Adrenal gland (tissue), 5 donors: ENCODE measurements around the gene NRDC.

Experiments
- POLR2A ChIP-seq, 2 donors: fragments of 450-650 bp; IDR thresholded peaks; one replicate each; pipeline ENCODE4 v1.6.1; 2017; ENCODE audit warnings: antibody characterized with exemption in 2 of 2, mild to moderate bottlenecking in 2 of 2, moderate library complexity in 1 of 2
- TF ChIP-seq, protein P1 (sequence below), 6 experiments: fragments of 450-650 bp in 4 of 6; fragments of 200-600 bp in 2 of 6; sonication (generic) in 1 of 6; IDR thresholded peaks; 1 replicate in 5 of 6; 2 replicates in 1 of 6; pipeline versions ENCODE4 v1.5.1 to v1.8.0; 2016 to 2021; ENCODE audit warnings: antibody characterized with exemption in 6 of 6, mild to moderate bottlenecking in 2 of 6, moderate library complexity in 1 of 6
- donor health status: DM: no; HTN: no; CAD: no.

DNA sequence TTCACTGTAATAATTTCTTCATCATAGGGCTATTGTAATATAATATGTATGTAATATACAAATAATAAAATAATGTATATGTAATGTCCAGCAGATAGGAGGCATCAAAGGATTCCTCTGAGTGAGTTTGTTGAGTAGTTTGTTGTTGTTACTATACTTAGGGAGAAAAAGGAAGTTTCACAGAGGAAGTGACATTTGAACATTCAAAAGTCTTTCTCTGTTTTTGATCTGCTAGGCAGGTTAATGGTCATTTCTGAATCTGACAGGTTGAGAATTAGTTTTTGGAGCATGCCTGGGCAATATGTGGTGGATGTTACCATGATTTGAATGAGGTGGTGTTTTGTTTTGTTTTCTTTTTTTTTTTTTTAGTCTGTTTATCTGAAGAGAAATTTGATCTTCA lies 102.1 kb downstream of the NRDC start:
- TF ChIP-seq, protein P1, sequence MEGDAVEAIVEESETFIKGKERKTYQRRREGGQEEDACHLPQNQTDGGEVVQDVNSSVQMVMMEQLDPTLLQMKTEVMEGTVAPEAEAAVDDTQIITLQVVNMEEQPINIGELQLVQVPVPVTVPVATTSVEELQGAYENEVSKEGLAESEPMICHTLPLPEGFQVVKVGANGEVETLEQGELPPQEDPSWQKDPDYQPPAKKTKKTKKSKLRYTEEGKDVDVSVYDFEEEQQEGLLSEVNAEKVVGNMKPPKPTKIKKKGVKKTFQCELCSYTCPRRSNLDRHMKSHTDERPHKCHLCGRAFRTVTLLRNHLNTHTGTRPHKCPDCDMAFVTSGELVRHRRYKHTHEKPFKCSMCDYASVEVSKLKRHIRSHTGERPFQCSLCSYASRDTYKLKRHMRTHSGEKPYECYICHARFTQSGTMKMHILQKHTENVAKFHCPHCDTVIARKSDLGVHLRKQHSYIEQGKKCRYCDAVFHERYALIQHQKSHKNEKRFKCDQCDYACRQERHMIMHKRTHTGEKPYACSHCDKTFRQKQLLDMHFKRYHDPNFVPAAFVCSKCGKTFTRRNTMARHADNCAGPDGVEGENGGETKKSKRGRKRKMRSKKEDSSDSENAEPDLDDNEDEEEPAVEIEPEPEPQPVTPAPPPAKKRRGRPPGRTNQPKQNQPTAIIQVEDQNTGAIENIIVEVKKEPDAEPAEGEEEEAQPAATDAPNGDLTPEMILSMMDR (IDR thresholded peaks at IDR 0.05): no peak
- TF ChIP-seq POLR2A (IDR thresholded peaks at IDR 0.05): no peak
